ENCODE results near the gene FAM118A.
"Not testable (repeated sequence)": the region's sequence is repeated elsewhere in the genome, so short reads cannot be mapped to it uniquely, and the experiment has no call there.

The FAM118A gene

GRCh38 chr22:45322873-45323525 is 13.3 kb downstream of the FAM118A start:
- Histone ChIP-seq H3K27me3 (ENCODE audit: insufficient read depth, low read length, poor library complexity, severe bottlenecking) (no peaks in the 10 kb centered on the region), H4K20me1 (ENCODE audit: insufficient read depth, low read length, poor library complexity, severe bottlenecking) (peaks cover 15% of the 10 kb centered on the region), H3F3A (ENCODE audit: low read depth) (no peaks in the 10 kb centered on the region), H3K9me2 (replicated peaks; ENCODE audit: low read depth, low read length) (no peaks in the 10 kb centered on the region), H2AFZ (ENCODE audit: low read length) (no peak overlapping the region), H3K79me2 (ENCODE audit: insufficient read depth, low read length) (peaks cover 29% of the 10 kb centered on the region), H3K36me3 (ENCODE audit: insufficient read depth, low read length) (peaks cover 44% of the 10 kb centered on the region; the same call in 1 of the 2 replicates), H3K4me1 (ENCODE audit: insufficient read depth, low read length, poor library complexity, severe bottlenecking) (peaks cover 18% of the 10 kb centered on the region), H3K9me3 (ENCODE audit: insufficient read depth, low read depth, low read length) (no peaks in the 10 kb centered on the region), H3K4me3 (ENCODE audit: low read length, poor library complexity, severe bottlenecking) (no peak overlapping the region), H3K9ac (ENCODE audit: low read depth, low read length, poor library complexity, severe bottlenecking) (no peak overlapping the region), H3K4me2 (ENCODE audit: low read depth, low read length, poor library complexity, severe bottlenecking) (no peak overlapping the region)
- no peak for TF ChIP-seq CTCF (conservative IDR thresholded peaks at IDR 0.05; ENCODE audit: low read length)
- TF ChIP-seq EZH2phosphoT487 (IDR thresholded peaks at IDR 0.05; ENCODE audit: borderline replicate concordance): no peak

DNA sequence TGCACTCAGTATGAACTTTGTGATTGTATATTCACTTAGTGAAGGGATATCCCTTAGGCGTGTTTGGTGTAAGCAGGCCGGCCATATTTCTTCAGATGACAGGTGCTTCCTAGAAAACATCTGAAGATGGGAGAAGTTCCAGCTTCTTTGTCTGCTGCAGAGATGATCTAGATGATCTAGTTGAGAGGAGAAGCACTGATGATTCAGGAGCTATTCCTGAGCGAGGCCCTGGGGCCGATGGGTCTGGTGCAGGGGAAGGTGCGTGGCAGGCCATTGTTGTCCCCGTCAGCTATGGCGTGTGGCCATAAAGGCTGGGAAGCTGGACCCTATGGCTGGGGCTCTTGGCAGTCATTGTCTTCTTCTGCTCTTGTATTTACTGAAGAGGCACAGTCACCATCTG is 14.0 kb downstream of the FAM118A start:
- no peak overlapping the region for H3K4me3 ChIP-seq (ENCODE audit: low read length, poor library complexity, severe bottlenecking)
- H3K27me3 ChIP-seq (ENCODE audit: insufficient read depth, low read length, poor library complexity, severe bottlenecking): no peaks in the 10 kb centered on the region
- H3F3A ChIP-seq (ENCODE audit: low read depth): no peaks in the 10 kb centered on the region
- no peaks in the 10 kb centered on the region for H3K9me2 ChIP-seq (replicated peaks; ENCODE audit: low read depth, low read length)
- no peak overlapping the region for H2AFZ ChIP-seq (ENCODE audit: low read length)
- peaks cover 28% of the 10 kb centered on the region for H3K79me2 ChIP-seq (ENCODE audit: insufficient read depth, low read length)
- no peak overlapping the region for H3K9ac ChIP-seq (ENCODE audit: low read depth, low read length, poor library complexity, severe bottlenecking)
- peaks cover 11% of the 10 kb centered on the region for H3K4me1 ChIP-seq (ENCODE audit: insufficient read depth, low read length, poor library complexity, severe bottlenecking)
- peaks cover 48% of the 10 kb centered on the region; the same call in 1 of the 2 replicates for H3K36me3 ChIP-seq (ENCODE audit: insufficient read depth, low read length)
- H4K20me1 ChIP-seq (ENCODE audit: insufficient read depth, low read length, poor library complexity, severe bottlenecking): peaks cover 9% of the 10 kb centered on the region
- no peaks in the 10 kb centered on the region for H3K9me3 ChIP-seq (ENCODE audit: insufficient read depth, low read depth, low read length)
- TF ChIP-seq CTCF (conservative IDR thresholded peaks at IDR 0.05; ENCODE audit: low read length) (no peak), EZH2phosphoT487 (IDR thresholded peaks at IDR 0.05; ENCODE audit: borderline replicate concordance) (no peak)
- H3K4me2 ChIP-seq (ENCODE audit: low read depth, low read length, poor library complexity, severe bottlenecking): no peak overlapping the region

- H4K20me1 ChIP-seq (ENCODE audit: insufficient read depth, low read length, poor library complexity, severe bottlenecking): peaks cover 4% of the 10 kb centered on the region
- peaks cover 5% of the 10 kb centered on the region for H3K4me1 ChIP-seq (ENCODE audit: insufficient read depth, low read length, poor library complexity, severe bottlenecking)
- no peak overlapping the region for H3K9ac ChIP-seq (ENCODE audit: low read depth, low read length, poor library complexity, severe bottlenecking)
- H3K9me2 ChIP-seq (replicated peaks; ENCODE audit: low read depth, low read length): no peaks in the 10 kb centered on the region
- H3K79me2 ChIP-seq (ENCODE audit: insufficient read depth, low read length): peaks cover 22% of the 10 kb centered on the region
- H3K4me2 ChIP-seq (ENCODE audit: low read depth, low read length, poor library complexity, severe bottlenecking): no peak overlapping the region
- no peaks in the 10 kb centered on the region for H3F3A ChIP-seq (ENCODE audit: low read depth)
- TF ChIP-seq CTCF (conservative IDR thresholded peaks at IDR 0.05; ENCODE audit: low read length) (no peak), EZH2phosphoT487 (IDR thresholded peaks at IDR 0.05; ENCODE audit: borderline replicate concordance) (no peak)
- no peaks in the 10 kb centered on the region for H3K9me3 ChIP-seq (ENCODE audit: insufficient read depth, low read depth, low read length)
- no peak overlapping the region for H2AFZ ChIP-seq (ENCODE audit: low read length)
- no peak overlapping the region for H3K4me3 ChIP-seq (ENCODE audit: low read length, poor library complexity, severe bottlenecking)
- H3K27me3 ChIP-seq (ENCODE audit: insufficient read depth, low read length, poor library complexity, severe bottlenecking): no peaks in the 10 kb centered on the region
- peaks cover 54% of the 10 kb centered on the region; the same call in 1 of the 2 replicates for H3K36me3 ChIP-seq (ENCODE audit: insufficient read depth, low read length)
Observed at GRCh38 chr22:45324311-45324711, 14.6 kb downstream of the FAM118A start.

DNA sequence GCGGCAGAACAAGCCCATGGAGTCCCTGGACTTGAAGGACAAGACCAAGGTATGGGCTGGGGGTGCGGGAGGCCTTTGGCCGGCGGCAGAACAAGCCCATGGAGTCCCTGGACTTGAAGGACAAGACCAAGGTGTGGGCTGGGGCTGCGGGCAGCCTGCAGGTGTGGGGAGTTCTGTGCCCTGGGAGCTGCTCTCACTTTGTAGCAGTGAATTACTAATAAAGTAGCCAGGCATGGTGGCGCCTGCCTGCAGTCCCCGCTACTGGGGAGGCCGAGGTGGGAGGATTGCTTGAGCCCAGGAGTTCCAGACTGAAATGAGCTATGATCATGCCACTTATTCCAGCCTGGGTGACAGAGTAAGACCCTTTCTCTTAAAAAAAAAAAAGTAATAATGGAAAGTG is 18.5 kb downstream of the FAM118A start:
- H3K79me2 ChIP-seq (ENCODE audit: insufficient read depth, low read length); H3K27me3 ChIP-seq (ENCODE audit: insufficient read depth, low read length, poor library complexity, severe bottlenecking); H3K4me2 ChIP-seq (ENCODE audit: low read depth, low read length, poor library complexity, severe bottlenecking); H3K9ac ChIP-seq (ENCODE audit: low read depth, low read length, poor library complexity, severe bottlenecking); H3K4me3 ChIP-seq (ENCODE audit: low read length, poor library complexity, severe bottlenecking); H3K9me2 ChIP-seq (replicated peaks; ENCODE audit: low read depth, low read length); H4K20me1 ChIP-seq (ENCODE audit: insufficient read depth, low read length, poor library complexity, severe bottlenecking); H3K9me3 ChIP-seq (ENCODE audit: insufficient read depth, low read depth, low read length); H3F3A ChIP-seq (ENCODE audit: low read depth); H3K4me1 ChIP-seq (ENCODE audit: insufficient read depth, low read length, poor library complexity, severe bottlenecking); H2AFZ ChIP-seq (ENCODE audit: low read length): not testable (repeated sequence)
- H3K36me3 ChIP-seq (ENCODE audit: insufficient read depth, low read length): peaks cover 75% of the 10 kb centered on the region; the same call in 1 of the 2 replicates
